Testis (tissue), 2 donors: ENCODE measurements around the gene DPEP1.

Experiments used
- CTCF ChIP-seq, 3 experiments: fragments of 450-650 bp in 2 of 3; fragments of 200-600 bp in 1 of 3; sonication (generic) in 1 of 3; IDR thresholded peaks; one replicate each; pipeline ENCODE4 v1.5.1; 2016 to 2019; ENCODE audit warnings: antibody characterized with exemption in 3 of 3, mild to moderate bottlenecking in 2 of 3, moderate library complexity in 1 of 3
- POLR2A ChIP-seq: fragments of 450-650 bp; IDR thresholded peaks from one replicate; pipeline ENCODE4 v1.6.1; 2017; ENCODE audit warnings: antibody characterized with exemption, mild to moderate bottlenecking, moderate library complexity

- TF ChIP-seq POLR2A (no peak), CTCF (IDR thresholded peaks at IDR 0.05) (no peak)
Observed at GRCh38 chr16:89616623-89617022, 3.2 kb downstream of the DPEP1 start.
